ENCODE data around the gene ROR1. TPM values are rescaled to one million over a fixed set of nuclear protein-coding genes. Genes with fewer than 3 reads are reported as not detected.

Gene ROR1
- total and polyA plus RNA-seq, 10 of the 15 experiments (the other 5 are each of a cell fraction or from before 2014, with no cell fraction given) = 0.02 to 0.08 (median 0.05) TPM; not detected in 6

DNA sequence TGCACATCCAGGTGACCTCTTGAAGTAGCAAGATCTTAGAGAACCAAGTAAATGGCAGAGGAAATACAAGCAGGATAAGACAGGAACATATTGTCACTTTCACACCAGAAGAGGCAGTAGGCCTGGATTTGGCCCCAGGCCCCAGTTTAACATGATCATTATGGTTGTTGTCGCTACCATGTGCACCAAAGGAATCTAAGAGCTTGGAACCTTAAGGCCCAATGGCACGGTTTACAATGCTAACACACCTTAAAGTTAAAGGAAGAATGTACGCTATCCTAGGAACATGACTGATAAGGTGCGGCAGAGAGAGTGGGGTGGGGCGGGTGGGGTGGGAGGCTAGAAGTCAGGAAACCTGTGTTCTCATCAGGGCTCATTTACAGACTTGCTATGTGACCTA lies 147.5 kb downstream of the ROR1 start (continued):
- TF ChIP-seq, protein P1, sequence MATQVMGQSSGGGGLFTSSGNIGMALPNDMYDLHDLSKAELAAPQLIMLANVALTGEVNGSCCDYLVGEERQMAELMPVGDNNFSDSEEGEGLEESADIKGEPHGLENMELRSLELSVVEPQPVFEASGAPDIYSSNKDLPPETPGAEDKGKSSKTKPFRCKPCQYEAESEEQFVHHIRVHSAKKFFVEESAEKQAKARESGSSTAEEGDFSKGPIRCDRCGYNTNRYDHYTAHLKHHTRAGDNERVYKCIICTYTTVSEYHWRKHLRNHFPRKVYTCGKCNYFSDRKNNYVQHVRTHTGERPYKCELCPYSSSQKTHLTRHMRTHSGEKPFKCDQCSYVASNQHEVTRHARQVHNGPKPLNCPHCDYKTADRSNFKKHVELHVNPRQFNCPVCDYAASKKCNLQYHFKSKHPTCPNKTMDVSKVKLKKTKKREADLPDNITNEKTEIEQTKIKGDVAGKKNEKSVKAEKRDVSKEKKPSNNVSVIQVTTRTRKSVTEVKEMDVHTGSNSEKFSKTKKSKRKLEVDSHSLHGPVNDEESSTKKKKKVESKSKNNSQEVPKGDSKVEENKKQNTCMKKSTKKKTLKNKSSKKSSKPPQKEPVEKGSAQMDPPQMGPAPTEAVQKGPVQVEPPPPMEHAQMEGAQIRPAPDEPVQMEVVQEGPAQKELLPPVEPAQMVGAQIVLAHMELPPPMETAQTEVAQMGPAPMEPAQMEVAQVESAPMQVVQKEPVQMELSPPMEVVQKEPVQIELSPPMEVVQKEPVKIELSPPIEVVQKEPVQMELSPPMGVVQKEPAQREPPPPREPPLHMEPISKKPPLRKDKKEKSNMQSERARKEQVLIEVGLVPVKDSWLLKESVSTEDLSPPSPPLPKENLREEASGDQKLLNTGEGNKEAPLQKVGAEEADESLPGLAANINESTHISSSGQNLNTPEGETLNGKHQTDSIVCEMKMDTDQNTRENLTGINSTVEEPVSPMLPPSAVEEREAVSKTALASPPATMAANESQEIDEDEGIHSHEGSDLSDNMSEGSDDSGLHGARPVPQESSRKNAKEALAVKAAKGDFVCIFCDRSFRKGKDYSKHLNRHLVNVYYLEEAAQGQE (IDR thresholded peaks at IDR 0.05; ENCODE audit: low read depth, low read length) = no peak
- TF ChIP-seq IRF4 (IDR thresholded peaks at IDR 0.05; ENCODE audit: low read depth, low read length) (no peak), NRF1 (conservative IDR thresholded peaks at IDR 0.05; ENCODE audit: low read depth, low read length) (no peak), LARP7 (IDR thresholded peaks at IDR 0.05) (no peak)

DNA sequence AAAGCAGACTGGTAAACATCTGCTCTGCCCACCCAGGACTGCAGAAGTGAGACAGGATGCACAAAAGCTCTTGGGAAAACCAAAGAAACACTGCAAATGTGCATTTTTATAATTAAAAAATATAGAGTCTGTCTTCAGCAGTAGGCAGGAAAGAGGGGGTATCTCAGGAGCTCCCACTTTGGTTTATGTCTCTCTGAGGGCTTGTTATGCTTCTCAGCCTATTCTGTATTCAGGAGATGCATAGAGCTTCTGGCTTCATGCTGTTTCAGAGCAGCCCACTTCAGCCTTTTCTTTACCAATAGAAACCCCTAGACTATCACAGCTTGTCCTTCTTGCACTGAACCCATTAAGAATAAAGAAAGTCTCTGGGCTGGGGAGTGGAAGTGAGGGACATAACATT lies 148.0 kb downstream of the ROR1 start:
- Histone ChIP-seq H2AFZ (ENCODE audit: control insufficient read depth, low read depth, low read length) (no peak overlapping the region), H3K36me3 (ENCODE audit: control insufficient read depth in 2 of 2, insufficient read depth in 2 of 2, low read length in 1 of 2) (no peaks in the 10 kb centered on the region), H3K4me3 (no peak overlapping the region), H3K9ac (ENCODE audit: control insufficient read depth, insufficient read depth, low read length) (no peak overlapping the region), H3K79me2 (ENCODE audit: control insufficient read depth, insufficient read depth, low read length) (no peaks in the 10 kb centered on the region), H3K4me2 (ENCODE audit: control insufficient read depth, insufficient read depth) (no peak overlapping the region), H4K20me1 (ENCODE audit: control insufficient read depth, insufficient read depth) (no peaks in the 10 kb centered on the region), H3K27ac (ENCODE audit: control insufficient read depth, insufficient read depth) (no peak overlapping the region), H3K4me1 (ENCODE audit: control insufficient read depth, insufficient read depth, low read length) (no peaks in the 10 kb centered on the region), H3K27me3 (replicated peaks in 1 of 2; ENCODE audit: control insufficient read depth in 2 of 2, insufficient read depth in 2 of 2, low read length in 1 of 2) (no peaks in the 10 kb centered on the region), H3K9me3 (replicated peaks; ENCODE audit: control insufficient read depth, insufficient read depth, low read length) (no peaks in the 10 kb centered on the region)
- ChIA-PET SMC1A (ENCODE audit: uncharacterized antibody, unreplicated experiment) (interaction anchor here (1.0 to 1.6 kb wide), 4 partner anchors 13 to 321 kb away, joined by 3 read pairs; no protein-coding TSS in a partner anchor), POLR2A (no interaction called here), RAD21 (ENCODE audit: unreplicated experiment) (interaction anchor here (1.3 kb wide), 3 partner anchors 230 to 325 kb away, joined by 3 to 5 read pairs (median 4); no protein-coding TSS in a partner anchor), CTCF (interaction anchor here (0.7 to 2.6 kb wide), 7 partner anchors 8 to 325 kb away, joined by 3 to 11 read pairs (median 7); partner anchors contain the start of gene ROR1)
- no peak for ATAC-seq
- DNase-seq (ENCODE audit: low read depth, low spot score) = no peak
- no TSS peak for BruUV-seq (replicated peaks)
- FAIRE-seq = no peak
- in situ Hi-C loops (cut with MboI) (no loop called here), intact Hi-C loops (cut with micrococcal nuclease; ENCODE audit: unreplicated experiment) (loop anchor here (2.0 kb wide), 1 partner anchor 323 kb away; no protein-coding TSS in a partner anchor)
- TF ChIP-seq HDAC6 (IDR thresholded peaks at IDR 0.05; ENCODE audit: unreplicated experiment) = no peak
- no peak for TF ChIP-seq ZNF24 (IDR thresholded peaks at IDR 0.05)
- TF ChIP-seq, protein P2, sequence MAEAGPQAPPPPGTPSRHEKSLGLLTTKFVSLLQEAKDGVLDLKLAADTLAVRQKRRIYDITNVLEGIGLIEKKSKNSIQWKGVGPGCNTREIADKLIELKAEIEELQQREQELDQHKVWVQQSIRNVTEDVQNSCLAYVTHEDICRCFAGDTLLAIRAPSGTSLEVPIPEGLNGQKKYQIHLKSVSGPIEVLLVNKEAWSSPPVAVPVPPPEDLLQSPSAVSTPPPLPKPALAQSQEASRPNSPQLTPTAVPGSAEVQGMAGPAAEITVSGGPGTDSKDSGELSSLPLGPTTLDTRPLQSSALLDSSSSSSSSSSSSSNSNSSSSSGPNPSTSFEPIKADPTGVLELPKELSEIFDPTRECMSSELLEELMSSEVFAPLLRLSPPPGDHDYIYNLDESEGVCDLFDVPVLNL (IDR thresholded peaks at IDR 0.05; ENCODE audit: low read depth, low read length) = no peak
- TF ChIP-seq IKZF1 (conservative IDR thresholded peaks at IDR 0.05) = no peak
- no peak for TF ChIP-seq TARDBP (IDR thresholded peaks at IDR 0.05; ENCODE audit: borderline replicate concordance)
- TF ChIP-seq, protein P3, sequence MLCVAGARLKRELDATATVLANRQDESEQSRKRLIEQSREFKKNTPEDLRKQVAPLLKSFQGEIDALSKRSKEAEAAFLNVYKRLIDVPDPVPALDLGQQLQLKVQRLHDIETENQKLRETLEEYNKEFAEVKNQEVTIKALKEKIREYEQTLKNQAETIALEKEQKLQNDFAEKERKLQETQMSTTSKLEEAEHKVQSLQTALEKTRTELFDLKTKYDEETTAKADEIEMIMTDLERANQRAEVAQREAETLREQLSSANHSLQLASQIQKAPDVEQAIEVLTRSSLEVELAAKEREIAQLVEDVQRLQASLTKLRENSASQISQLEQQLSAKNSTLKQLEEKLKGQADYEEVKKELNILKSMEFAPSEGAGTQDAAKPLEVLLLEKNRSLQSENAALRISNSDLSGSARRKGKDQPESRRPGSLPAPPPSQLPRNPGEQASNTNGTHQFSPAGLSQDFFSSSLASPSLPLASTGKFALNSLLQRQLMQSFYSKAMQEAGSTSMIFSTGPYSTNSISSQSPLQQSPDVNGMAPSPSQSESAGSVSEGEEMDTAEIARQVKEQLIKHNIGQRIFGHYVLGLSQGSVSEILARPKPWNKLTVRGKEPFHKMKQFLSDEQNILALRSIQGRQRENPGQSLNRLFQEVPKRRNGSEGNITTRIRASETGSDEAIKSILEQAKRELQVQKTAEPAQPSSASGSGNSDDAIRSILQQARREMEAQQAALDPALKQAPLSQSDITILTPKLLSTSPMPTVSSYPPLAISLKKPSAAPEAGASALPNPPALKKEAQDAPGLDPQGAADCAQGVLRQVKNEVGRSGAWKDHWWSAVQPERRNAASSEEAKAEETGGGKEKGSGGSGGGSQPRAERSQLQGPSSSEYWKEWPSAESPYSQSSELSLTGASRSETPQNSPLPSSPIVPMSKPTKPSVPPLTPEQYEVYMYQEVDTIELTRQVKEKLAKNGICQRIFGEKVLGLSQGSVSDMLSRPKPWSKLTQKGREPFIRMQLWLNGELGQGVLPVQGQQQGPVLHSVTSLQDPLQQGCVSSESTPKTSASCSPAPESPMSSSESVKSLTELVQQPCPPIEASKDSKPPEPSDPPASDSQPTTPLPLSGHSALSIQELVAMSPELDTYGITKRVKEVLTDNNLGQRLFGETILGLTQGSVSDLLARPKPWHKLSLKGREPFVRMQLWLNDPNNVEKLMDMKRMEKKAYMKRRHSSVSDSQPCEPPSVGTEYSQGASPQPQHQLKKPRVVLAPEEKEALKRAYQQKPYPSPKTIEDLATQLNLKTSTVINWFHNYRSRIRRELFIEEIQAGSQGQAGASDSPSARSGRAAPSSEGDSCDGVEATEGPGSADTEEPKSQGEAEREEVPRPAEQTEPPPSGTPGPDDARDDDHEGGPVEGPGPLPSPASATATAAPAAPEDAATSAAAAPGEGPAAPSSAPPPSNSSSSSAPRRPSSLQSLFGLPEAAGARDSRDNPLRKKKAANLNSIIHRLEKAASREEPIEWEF (IDR thresholded peaks at IDR 0.05; ENCODE audit: insufficient replicate concordance, low read depth, low read length) = no peak
- no peak for TF ChIP-seq ZNF274 (IDR thresholded peaks at IDR 0.05; ENCODE audit: insufficient read depth, insufficient read length)
- TF ChIP-seq RCOR1 (conservative IDR thresholded peaks at IDR 0.05; ENCODE audit: low read depth, low read length) = no peak
- TF ChIP-seq ZZZ3 (IDR thresholded peaks at IDR 0.05; ENCODE audit: control insufficient read depth, insufficient read length, low read depth) = no peak
- no peak for TF ChIP-seq RAD21 (IDR thresholded peaks at IDR 0.05; ENCODE audit: insufficient read depth, low read depth, low read length)
- TF ChIP-seq MYB (IDR thresholded peaks at IDR 0.05; ENCODE audit: borderline replicate concordance, low read depth, low read length) = no peak
